Spleen (tissue), 11 donors: Measurements from ENCODE around the gene CCDC88C. TPM values are rescaled to one million over a fixed set of nuclear protein-coding genes. Genes with fewer than 3 reads are reported as not detected.

ENCODE experiments used
- DNase-seq: peaks from one replicate; pipeline ENCODE4 v3.0.0-alpha.2; 2020
- H3K27ac ChIP-seq, 8 donors: fragments of 200-600 bp; sonication (generic) in 7 of 8; 1 replicate in 4 of 8; 2 replicates in 4 of 8; pipeline versions ENCODE4 v1.5.0 to v1.8.0; 2016 to 2021; ENCODE audit warnings: inconsistent platforms in 4 of 8, mild to moderate bottlenecking in 4 of 8, moderate library complexity in 1 of 8
- H3K27me3 ChIP-seq, 7 donors: fragments of 200-600 bp; sonication (generic) in 6 of 7; replicated peaks in 1 of 7; 1 replicate in 4 of 7; 2 replicates in 3 of 7; pipeline versions ENCODE4 v1.5.0 to v1.8.0; 2016 to 2021; ENCODE audit warnings: inconsistent platforms in 3 of 7, mild to moderate bottlenecking in 1 of 7
- H3K36me3 ChIP-seq, 6 donors: fragments of 200-600 bp; sonication (generic) in 5 of 6; 1 replicate in 4 of 6; 2 replicates in 2 of 6; pipeline versions ENCODE4 v1.5.0 to v1.8.0; 2016 to 2021; ENCODE audit warnings: inconsistent platforms in 2 of 6
- H3K4me1 ChIP-seq, 6 donors: fragments of 200-600 bp; sonication (generic) in 5 of 6; 1 replicate in 3 of 6; 2 replicates in 3 of 6; pipeline versions ENCODE4 v1.5.0 to v1.8.0; 2016 to 2021; ENCODE audit warnings: inconsistent platforms in 3 of 6
- H3K4me3 ChIP-seq, 8 donors: fragments of 200-600 bp; sonication (generic) in 7 of 8; 1 replicate in 4 of 8; 2 replicates in 4 of 8; pipeline versions ENCODE4 v1.5.0 to v1.8.0; 2016 to 2021; ENCODE audit warnings: inconsistent platforms in 4 of 8, mild to moderate bottlenecking in 4 of 8, moderate library complexity in 2 of 8
- H3K9me3 ChIP-seq, 8 donors: fragments of 200-600 bp; sonication (generic) in 7 of 8; 1 replicate in 4 of 8; 2 replicates in 4 of 8; pipeline versions ENCODE4 v1.5.0 to v1.8.0; 2016 to 2021; ENCODE audit warnings: inconsistent platforms in 4 of 8
- CTCF ChIP-seq, 11 experiments: fragments of 200-600 bp in 7 of 11; fragments of 450-650 bp in 4 of 11; sonication (generic) in 4 of 11; IDR thresholded peaks in 8 of 11; conservative IDR thresholded peaks in 3 of 11; 1 replicate in 7 of 11; 2 replicates in 4 of 11; pipeline versions ENCODE4 v1.4.0 to v1.8.0; 2016 to 2021; ENCODE audit warnings: antibody characterized with exemption in 11 of 11, inconsistent platforms in 4 of 11, mild to moderate bottlenecking in 1 of 11
- POLR2A ChIP-seq, 3 donors: fragments of 450-650 bp; IDR thresholded peaks; one replicate each; pipeline ENCODE4 v1.5.1; 2017; ENCODE audit warnings: antibody characterized with exemption in 3 of 3, mild to moderate bottlenecking in 1 of 3
- POLR2AphosphoS5 ChIP-seq, 3 donors: sonication (generic); formaldehyde crosslinking; IDR thresholded peaks; one replicate each; pipeline ENCODE4 v1.5.1; 2017; ENCODE audit warnings: antibody characterized with exemption in 3 of 3
- WGBS, 5 donors: extraction: QIAGEN DNeasy Blood & Tissue Kit in 3 of 5; methylation state at CpG; one replicate each; pipeline versions ENCODE4 v1.1.5 to v1.1.7; 2013 to 2018; 5-methylcytosine and 5-hydroxymethylcytosine counted together
- intact Hi-C: fragments of 100-400 bp; cut with DNase I; formaldehyde crosslinking; loops from one replicate; pipeline ENCODE4 v1.15.0; 2023; ENCODE audit warnings: low total_unique reads
- polyA plus RNA-seq, 3 donors: library from polyadenylated mRNA; stranded (reverse); fragments of 200-250 nt; gene quantifications; one replicate each; pipeline ENCODE4 v1.2.1, GENCODE V29; 2013
- total RNA-seq, 7 donors: library from RNA; depleted of rRNA in 3 of 7; stranded (reverse); fragments of >200 nt in 3 of 7; fragmentation: NEBNext Ultra II Directional in 4 of 7; extraction: Animal tissue kit (Norgen Biotek cat#: 25700) in 4 of 7; gene quantifications; one replicate each; pipeline versions ENCODE4 v1.1.0 to v1.2.1, GENCODE V29; 2016 to 2021
- donor health status: healthy with polysubstance abuse.
- donor health status: DM: no; HTN: no; CAD: no; lungs with moderate emphysema.
- donor health status: DM: no; HTN: no; CAD: no.
- donor health status: Bipolar disorder and iron deficiency.
- donor health status: healthy.
- donor health status: DM: no; HTN: no; CAD: no.
- donor health status: DM: yes; HTN: yes; CAD: no.

The CCDC88C gene
- total and polyA plus RNA-seq, 10 donors = 23.2 to 136 (median 101) TPM

- no peaks in the 10 kb centered on the region for H3K27me3 ChIP-seq
- H3K4me3 ChIP-seq = no peak overlapping the region
- H3K4me1 ChIP-seq = peaks cover 0 to 28% (median 5%) of the 10 kb centered on the region in 6 donors
- intact Hi-C loops = loop anchor here (10.0 kb wide), 1 partner anchor 379 kb away; no protein-coding TSS in a partner anchor
- H3K36me3 ChIP-seq = peaks cover 5 to 100% (median 87%) of the 10 kb centered on the region in 6 donors
- H3K27ac ChIP-seq = no peak overlapping the region
- peaks cover 0 to 4% (median 0%) of the 10 kb centered on the region in 8 donors for H3K9me3 ChIP-seq
- no peak for DNase-seq
- TF ChIP-seq POLR2A (IDR thresholded peaks at IDR 0.05) (no peak), POLR2AphosphoS5 (IDR thresholded peaks at IDR 0.05) (no peak), CTCF (IDR thresholded peaks at IDR 0.05 in 8 of 11, conservative IDR thresholded peaks at IDR 0.05 in 3 of 11) (no peak)
- WGBS, 5 donors = 90 to 97% (median 94%) methylated on average over 13 of the region's 13 CpGs
These were observed 133.4 kb downstream of the CCDC88C start for GRCh38 chr14:91284146-91284790.

GRCh38 chr14:91283666-91284065 is 134.0 kb downstream of the CCDC88C start:
- 91 to 95% (median 93%) methylated on average over 4 of the region's 4 CpGs for WGBS, 5 donors
- TF ChIP-seq POLR2AphosphoS5 (IDR thresholded peaks at IDR 0.05) (no peak), POLR2A (IDR thresholded peaks at IDR 0.05) (no peak), CTCF (IDR thresholded peaks at IDR 0.05 in 8 of 11, conservative IDR thresholded peaks at IDR 0.05 in 3 of 11) (no peak)
- H3K9me3 ChIP-seq = peaks cover 0 to 4% (median 0%) of the 10 kb centered on the region in 8 donors
- no peaks in the 10 kb centered on the region for H3K27me3 ChIP-seq
- H3K36me3 ChIP-seq = peaks cover 5 to 100% (median 87%) of the 10 kb centered on the region in 6 donors
- peaks cover 0 to 28% (median 5%) of the 10 kb centered on the region in 6 donors for H3K4me1 ChIP-seq
- peak overlapping the region in 1 of 8 donors; percentile 3 for H3K27ac ChIP-seq
- intact Hi-C loops = loop anchor here (10.0 kb wide), 1 partner anchor 379 kb away; no protein-coding TSS in a partner anchor
- DNase-seq = no peak
- H3K4me3 ChIP-seq = no peak overlapping the region

GRCh38 chr14:91282954-91283645 is 134.5 kb downstream of the CCDC88C start:
- H3K36me3 ChIP-seq = peaks cover 5 to 100% (median 87%) of the 10 kb centered on the region in 6 donors
- peaks cover 0 to 4% (median 0%) of the 10 kb centered on the region in 8 donors for H3K9me3 ChIP-seq
- H3K4me1 ChIP-seq = peaks cover 0 to 28% (median 5%) of the 10 kb centered on the region in 6 donors
- intact Hi-C loops = loop anchor here (10.0 kb wide), 1 partner anchor 378 kb away; no protein-coding TSS in a partner anchor
- DNase-seq = peak; percentile 24
- H3K27me3 ChIP-seq = no peaks in the 10 kb centered on the region
- peak overlapping the region in 1 of 8 donors; percentile 3 for H3K27ac ChIP-seq
- H3K4me3 ChIP-seq = no peak overlapping the region
- TF ChIP-seq POLR2AphosphoS5 (IDR thresholded peaks at IDR 0.05) (peak in 1 of 3 donors; percentile 49), CTCF (IDR thresholded peaks at IDR 0.05 in 8 of 11, conservative IDR thresholded peaks at IDR 0.05 in 3 of 11) (no peak), POLR2A (IDR thresholded peaks at IDR 0.05) (no peak)
- 79 to 92% (median 90%) methylated on average over 11 to 14 of the region's 14 CpGs for WGBS, 5 donors

- WGBS, 5 donors = 96 to 98% (median 97%) methylated on average over 9 of the region's 9 CpGs
- peaks cover 5 to 100% (median 94%) of the 10 kb centered on the region in 6 donors for H3K36me3 ChIP-seq
- H3K27me3 ChIP-seq = no peaks in the 10 kb centered on the region
- peaks cover 0 to 20% (median 3%) of the 10 kb centered on the region in 6 donors for H3K4me1 ChIP-seq
- no peak overlapping the region for H3K27ac ChIP-seq
- no peak for TF ChIP-seq CTCF (IDR thresholded peaks at IDR 0.05 in 8 of 11, conservative IDR thresholded peaks at IDR 0.05 in 3 of 11)
- no peak overlapping the region for H3K4me3 ChIP-seq
- peak; percentile 36 for DNase-seq
- intact Hi-C loops = loop anchor here (10.0 kb wide), 1 partner anchor 377 kb away; no protein-coding TSS in a partner anchor
- peaks cover 0 to 4% (median 0%) of the 10 kb centered on the region in 8 donors for H3K9me3 ChIP-seq
These were observed 136.3 kb downstream of the CCDC88C start for GRCh38 chr14:91281346-91281745.
